Smooth muscle cell (in vitro differentiated cells): ENCODE data around the gene ZBTB46. TPM values are rescaled to one million over a fixed set of nuclear protein-coding genes. Genes with fewer than 3 reads are reported as not detected.

Source experiments
- DNase-seq: peaks from one replicate; lab custom pipeline; 2025; ENCODE audit not compliant: unreplicated experiment; lab: John Stamatoyannopoulos, UW
- H2AFZ ChIP-seq: fragments of 200-600 bp; sonication (generic); 2 replicates; pipeline ENCODE4 v1.6.0; 2016; ENCODE audit warnings: antibody characterized with exemption, low read depth, mild to moderate bottlenecking
- H3F3A ChIP-seq: fragments of 200-600 bp; sonication (generic); 2 replicates; pipeline ENCODE4 v1.6.0; 2017; ENCODE audit warnings: antibody characterized with exemption, low read depth
- H3K27ac ChIP-seq: fragments of 200-600 bp; sonication (generic); 2 replicates; pipeline ENCODE4 v1.5.1; 2016; ENCODE audit warnings: low read depth, mild to moderate bottlenecking
- H3K27me3 ChIP-seq: fragments of 200-600 bp; sonication (generic); 2 replicates; pipeline ENCODE4 v1.6.1; 2016; ENCODE audit warnings: low read depth, mild to moderate bottlenecking
- H3K36me3 ChIP-seq: fragments of 200-600 bp; sonication (generic); 2 replicates; pipeline ENCODE4 v1.5.1; 2016; ENCODE audit warnings: low read depth
- H3K4me1 ChIP-seq: fragments of 200-600 bp; sonication (generic); 2 replicates; pipeline ENCODE4 v1.5.1; 2016; ENCODE audit warnings: low read depth
- H3K4me2 ChIP-seq: fragments of 200-600 bp; sonication (generic); 2 replicates; pipeline ENCODE4 v1.6.0; 2016; ENCODE audit warnings: mild to moderate bottlenecking
- H3K4me3 ChIP-seq: fragments of 200-600 bp; sonication (generic); 2 replicates; pipeline ENCODE4 v1.5.1; 2016; ENCODE audit warnings: mild to moderate bottlenecking
- H3K79me2 ChIP-seq: fragments of 200-600 bp; sonication (generic); 2 replicates; pipeline ENCODE4 v1.6.0; 2016; ENCODE audit warnings: low read depth, mild to moderate bottlenecking
- H3K9ac ChIP-seq: fragments of 200-600 bp; sonication (generic); 2 replicates; pipeline ENCODE4 v1.6.0; 2016; ENCODE audit warnings: low read depth
- H3K9me3 ChIP-seq: fragments of 200-600 bp; sonication (generic); replicated peaks from 2 replicates; pipeline ENCODE4 v1.5.1; 2016; ENCODE audit warnings: low read depth
- H4K20me1 ChIP-seq: fragments of 200-600 bp; sonication (generic); 2 replicates; pipeline ENCODE4 v1.6.0; 2016; ENCODE audit warnings: low read depth
- WGBS: methylation state at CpG from one replicate; pipeline ENCODE4 v1.1.7; 2016; ENCODE audit warnings: low lambda C conversion rate; 5-methylcytosine and 5-hydroxymethylcytosine counted together
- polyA plus RNA-seq: library from polyadenylated mRNA; unstranded; fragments of >200 nt; fragmentation: Nextera tagmentation; extraction: Ambion mirVana; gene quantifications from 2 replicates; pipeline ENCODE4 v1.2.1, GENCODE V29; 2016
- total RNA-seq: library from RNA; depleted of rRNA; stranded (reverse); fragments of >200 nt; gene quantifications from 2 replicates; pipeline ENCODE4 v1.2.3, GENCODE V29; 2014
- TF ChIP-seq, protein P1 (sequence below): fragments of 200-600 bp; sonication (generic); IDR thresholded peaks from 2 replicates; pipeline ENCODE4 v1.5.1; 2017; ENCODE audit warnings: borderline replicate concordance, mild to moderate bottlenecking, antibody characterized with exemption; ENCODE audit not compliant: insufficient read depth, poor library complexity, severe bottlenecking

The ZBTB46 gene
- total and polyA plus RNA-seq, 2 experiments from 2014 or later, result 2.3 to 2.7 TPM

GRCh38 chr20:63741354-63741675 is 89.7 kb downstream of the ZBTB46 start:
- peak overlapping the region; percentile 87 for H3K4me2 ChIP-seq
- peaks cover 27% of the 10 kb centered on the region for H3F3A ChIP-seq
- no peak overlapping the region for H2AFZ ChIP-seq
- no peaks in the 10 kb centered on the region for H3K36me3 ChIP-seq
- H3K27ac ChIP-seq, result no peak overlapping the region
- no peak overlapping the region for H3K9ac ChIP-seq
- 56% methylated on average over 3 of the region's 6 CpGs for WGBS
- no peaks in the 10 kb centered on the region for H3K27me3 ChIP-seq
- peaks cover 23% of the 10 kb centered on the region for H4K20me1 ChIP-seq
- peaks cover 30% of the 10 kb centered on the region for H3K4me1 ChIP-seq
- TF ChIP-seq, protein P1, sequence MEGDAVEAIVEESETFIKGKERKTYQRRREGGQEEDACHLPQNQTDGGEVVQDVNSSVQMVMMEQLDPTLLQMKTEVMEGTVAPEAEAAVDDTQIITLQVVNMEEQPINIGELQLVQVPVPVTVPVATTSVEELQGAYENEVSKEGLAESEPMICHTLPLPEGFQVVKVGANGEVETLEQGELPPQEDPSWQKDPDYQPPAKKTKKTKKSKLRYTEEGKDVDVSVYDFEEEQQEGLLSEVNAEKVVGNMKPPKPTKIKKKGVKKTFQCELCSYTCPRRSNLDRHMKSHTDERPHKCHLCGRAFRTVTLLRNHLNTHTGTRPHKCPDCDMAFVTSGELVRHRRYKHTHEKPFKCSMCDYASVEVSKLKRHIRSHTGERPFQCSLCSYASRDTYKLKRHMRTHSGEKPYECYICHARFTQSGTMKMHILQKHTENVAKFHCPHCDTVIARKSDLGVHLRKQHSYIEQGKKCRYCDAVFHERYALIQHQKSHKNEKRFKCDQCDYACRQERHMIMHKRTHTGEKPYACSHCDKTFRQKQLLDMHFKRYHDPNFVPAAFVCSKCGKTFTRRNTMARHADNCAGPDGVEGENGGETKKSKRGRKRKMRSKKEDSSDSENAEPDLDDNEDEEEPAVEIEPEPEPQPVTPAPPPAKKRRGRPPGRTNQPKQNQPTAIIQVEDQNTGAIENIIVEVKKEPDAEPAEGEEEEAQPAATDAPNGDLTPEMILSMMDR, result no peak
- DNase-seq, result no peak
- H3K9me3 ChIP-seq, result no peaks in the 10 kb centered on the region
- peak overlapping the region; percentile 83 for H3K4me3 ChIP-seq
- no peaks in the 10 kb centered on the region for H3K79me2 ChIP-seq

DNA sequence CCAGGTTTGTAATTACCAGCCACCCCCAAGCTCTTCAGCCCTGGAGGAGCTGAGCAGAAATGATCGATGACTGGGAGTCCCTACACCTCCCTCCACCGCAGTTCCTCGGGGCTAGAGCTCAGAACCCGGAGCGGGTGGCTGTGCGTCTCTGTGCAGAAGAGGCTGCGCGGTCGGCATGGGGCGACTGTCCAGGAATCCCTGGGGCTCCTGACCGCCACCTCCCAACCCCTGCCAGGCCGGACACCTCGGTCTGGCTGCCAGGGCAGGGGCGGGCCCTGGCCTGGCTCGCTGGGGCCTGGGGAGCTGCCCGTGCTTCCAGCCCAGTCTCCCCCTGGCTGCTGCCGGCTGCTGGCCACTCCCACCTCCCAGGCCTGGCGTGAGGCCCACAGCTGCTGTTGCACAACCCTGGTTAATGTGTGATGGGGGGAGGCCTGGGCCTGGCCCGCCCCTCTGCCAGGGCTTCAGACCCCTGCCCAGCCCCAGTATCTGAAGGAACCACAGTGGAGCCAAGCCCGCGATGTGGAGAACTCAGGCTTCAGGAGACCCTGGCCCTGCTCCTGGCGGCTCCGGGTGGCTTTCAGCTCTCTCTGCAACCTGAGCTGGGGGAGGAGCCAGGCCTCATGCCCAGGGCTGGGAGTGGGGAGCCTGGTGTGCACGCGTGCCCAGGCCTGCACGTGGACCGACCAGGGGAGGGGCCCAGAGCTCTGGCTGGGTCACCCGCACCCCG is 90.3 kb downstream of the ZBTB46 start:
- H3F3A ChIP-seq, result peaks cover 27% of the 10 kb centered on the region
- H3K4me2 ChIP-seq, result peak overlapping the region; percentile 87
- TF ChIP-seq, protein P1, result no peak
- peak; percentile 77 for DNase-seq
- 1% methylated on average over 21 of the region's 29 CpGs for WGBS
- H3K9ac ChIP-seq, result peak overlapping the region; percentile 66
- peak overlapping the region; percentile 60 for H3K27ac ChIP-seq
- peaks cover 30% of the 10 kb centered on the region for H3K4me1 ChIP-seq
- H4K20me1 ChIP-seq, result peaks cover 28% of the 10 kb centered on the region
- no peaks in the 10 kb centered on the region for H3K79me2 ChIP-seq
- no peaks in the 10 kb centered on the region for H3K9me3 ChIP-seq
- H3K36me3 ChIP-seq, result no peaks in the 10 kb centered on the region
- H3K27me3 ChIP-seq, result no peaks in the 10 kb centered on the region
- peak overlapping the region; percentile 83 for H3K4me3 ChIP-seq
- H2AFZ ChIP-seq, result no peak overlapping the region

GRCh38 chr20:63740070-63740626 is 90.9 kb downstream of the ZBTB46 start:
- Histone ChIP-seq H3K36me3 (no peaks in the 10 kb centered on the region), H4K20me1 (peaks cover 34% of the 10 kb centered on the region), H3K27me3 (no peaks in the 10 kb centered on the region), H3F3A (peaks cover 27% of the 10 kb centered on the region), H3K4me2 (peak overlapping the region; percentile 87), H3K9me3 (no peaks in the 10 kb centered on the region), H3K4me1 (peaks cover 30% of the 10 kb centered on the region), H3K4me3 (peak overlapping the region; percentile 83), H3K79me2 (no peaks in the 10 kb centered on the region), H3K27ac (peak overlapping the region; percentile 60), H2AFZ (no peak overlapping the region), H3K9ac (peak overlapping the region; percentile 66)
- DNase-seq, result no peak
- 2% methylated on average over 39 of the region's 80 CpGs for WGBS
- TF ChIP-seq, protein P1, result no peak
